DMS153 treated with DMSO at 0.1 percent for 48 hours (cell line): ENCODE measurements around the gene DHX16.

ENCODE experiments used
- DNase-seq: peaks from one replicate; lab custom pipeline; 2025; ENCODE audit not compliant: unreplicated experiment; lab: John Stamatoyannopoulos, UW

The DHX16 gene

DNA sequence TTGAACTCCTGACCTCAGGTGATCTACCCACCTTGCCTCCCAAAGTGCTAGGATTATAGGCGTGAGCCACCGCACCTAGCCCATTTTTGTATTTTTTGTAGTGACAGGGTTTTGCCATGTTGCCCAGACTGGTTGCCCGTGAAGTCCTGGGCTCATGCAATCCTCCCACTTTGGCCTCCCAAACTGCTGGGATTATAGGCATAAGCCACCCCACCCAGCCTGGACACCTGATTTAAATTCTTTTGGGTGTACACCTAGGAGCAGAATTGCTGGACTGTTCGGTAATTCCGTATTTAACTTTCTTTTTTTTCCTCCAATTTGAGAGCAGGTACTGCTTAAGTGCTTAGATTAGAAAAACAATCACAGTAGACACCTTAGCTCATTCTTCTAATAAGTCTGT is 23.6 kb upstream of the DHX16 start:
- DNase-seq: no peak

DNA sequence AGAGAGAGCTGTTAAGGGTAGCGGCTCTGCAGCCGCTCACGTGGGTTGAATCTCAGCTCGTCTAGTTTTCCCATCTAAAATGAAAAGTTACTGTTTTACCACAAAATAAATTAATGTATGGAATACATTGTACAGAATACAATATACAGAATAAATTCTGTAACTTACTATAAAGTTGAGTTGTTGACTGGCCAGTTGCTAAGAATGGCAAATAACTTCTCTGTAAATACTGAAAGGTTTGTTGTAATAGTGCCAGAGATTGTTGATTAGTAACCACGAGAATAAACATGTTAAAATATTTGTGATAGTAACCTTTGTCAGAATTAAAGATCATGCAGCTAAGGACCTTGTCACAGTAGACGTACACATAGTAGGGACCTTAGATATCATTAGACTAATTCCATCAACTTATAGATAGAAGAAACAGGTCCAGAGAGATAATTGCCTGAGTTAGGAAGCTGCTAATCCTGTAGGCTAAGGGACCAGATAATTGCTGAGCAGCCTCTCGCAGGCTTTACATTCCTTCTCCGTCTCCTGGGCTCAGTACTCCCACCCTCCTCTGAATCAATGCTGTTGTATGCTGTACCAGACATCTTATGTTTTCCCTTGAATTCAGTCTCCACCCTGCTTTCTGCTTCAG is 18.5 kb upstream of the DHX16 start:
- peak; percentile 6 for DNase-seq

DNA sequence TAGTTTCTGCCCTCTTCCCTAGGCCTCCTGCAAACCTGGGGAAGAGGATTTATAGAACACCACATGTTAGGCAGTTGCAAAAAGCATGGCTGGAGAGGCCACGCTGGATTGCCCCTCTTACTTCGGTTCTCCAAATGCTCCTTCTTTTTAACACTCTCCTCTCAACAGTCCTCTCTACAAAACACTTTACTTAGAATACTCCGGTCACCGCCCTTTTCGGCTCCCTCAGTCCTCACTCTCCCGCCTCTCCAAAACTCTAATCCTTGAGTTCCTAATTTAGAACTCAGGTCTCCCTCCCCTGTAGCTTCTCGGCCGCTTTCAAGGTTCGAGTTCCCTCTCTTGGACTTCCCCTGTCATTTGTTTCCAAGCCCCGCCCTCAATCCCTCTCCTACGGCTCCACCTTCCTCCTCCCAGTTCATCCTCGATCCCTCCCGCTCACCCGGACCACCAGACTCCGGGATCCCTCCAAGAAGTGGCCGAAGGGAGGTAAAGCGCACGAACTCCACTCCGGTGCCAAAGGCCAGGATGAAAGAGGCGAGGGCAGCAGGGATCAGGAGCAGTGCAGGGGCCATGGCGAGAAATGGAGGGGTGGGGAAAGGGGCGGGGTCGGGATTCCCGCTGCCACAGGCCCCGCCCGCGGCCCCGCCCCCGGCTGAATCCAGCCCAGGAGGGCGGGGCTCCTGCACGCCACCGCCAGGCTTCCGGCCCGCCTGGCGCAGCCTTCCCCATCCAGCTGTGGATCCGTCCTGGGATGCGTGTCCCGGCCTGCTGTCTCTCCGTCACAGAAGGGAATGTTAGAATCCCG is 17.8 kb upstream of the DHX16 start, which contains the start of gene NRM:
TSS of gene NRM (minus strand) at position 582 of the 805 bp plus-strand sequence. CDS start at position 572, 10 bp downstream.
- peak; percentile 74 for DNase-seq

DNA sequence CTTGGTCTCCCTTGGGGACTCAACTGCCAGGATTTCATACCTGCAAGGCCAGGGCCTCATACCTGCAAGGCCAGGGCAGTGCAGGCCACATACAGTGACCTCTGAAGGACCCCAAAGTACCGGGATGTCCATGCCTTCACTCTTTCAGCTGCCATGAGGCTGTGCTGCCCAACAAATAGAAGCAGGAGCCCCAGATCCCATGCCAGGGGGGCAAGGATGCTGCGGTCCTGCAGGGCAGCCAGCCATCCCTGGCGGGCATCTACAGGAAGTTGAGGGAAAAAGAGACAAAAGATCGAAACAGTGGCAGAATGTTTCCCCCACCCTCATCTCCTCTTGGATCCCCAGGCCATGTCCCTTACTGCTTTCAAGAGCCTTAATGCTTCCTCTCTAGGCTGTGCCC is 17.2 kb upstream of the DHX16 start:
- DNase-seq: peak; percentile 2

DNA sequence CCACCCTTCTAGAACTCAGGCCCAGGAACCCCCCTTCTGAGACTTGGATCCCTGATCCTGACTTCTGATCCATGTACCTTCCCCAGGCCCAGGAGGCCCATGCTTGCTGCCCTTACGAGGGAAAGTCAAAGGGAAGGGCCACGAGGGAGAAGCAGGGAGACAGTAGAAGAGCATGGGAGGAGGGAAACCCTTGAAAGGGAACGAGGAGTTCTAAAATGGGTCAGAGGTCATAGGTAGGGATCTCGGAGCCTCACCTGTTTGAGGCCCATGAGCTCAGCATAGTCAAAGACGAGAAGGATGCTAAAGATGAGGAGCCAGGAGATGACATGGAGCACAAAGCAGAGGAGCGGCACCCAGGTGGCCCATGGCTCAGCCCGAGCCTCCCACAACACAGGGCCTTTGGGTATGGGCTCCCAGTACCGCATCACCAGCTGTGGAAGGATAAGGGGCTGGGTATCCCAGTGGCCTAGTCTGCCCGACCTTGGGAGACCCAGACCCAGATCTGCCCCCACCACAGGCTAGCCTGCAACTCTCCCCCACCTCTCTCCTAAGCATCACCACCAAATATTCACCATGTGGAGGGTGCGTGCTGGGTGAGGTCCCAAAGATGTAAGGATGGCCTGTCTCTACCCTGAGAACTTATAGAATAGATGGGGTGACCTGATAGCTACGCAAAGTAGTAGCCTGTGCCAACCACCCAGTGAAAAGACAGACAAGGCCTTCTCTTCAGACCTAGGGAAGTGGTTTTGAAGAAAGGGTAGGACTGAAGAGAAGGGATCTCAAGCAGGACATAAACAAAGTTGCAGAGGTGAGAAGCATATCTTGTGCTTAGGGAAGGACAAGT is 16.4 kb upstream of the DHX16 start:
- no peak for DNase-seq

DNA sequence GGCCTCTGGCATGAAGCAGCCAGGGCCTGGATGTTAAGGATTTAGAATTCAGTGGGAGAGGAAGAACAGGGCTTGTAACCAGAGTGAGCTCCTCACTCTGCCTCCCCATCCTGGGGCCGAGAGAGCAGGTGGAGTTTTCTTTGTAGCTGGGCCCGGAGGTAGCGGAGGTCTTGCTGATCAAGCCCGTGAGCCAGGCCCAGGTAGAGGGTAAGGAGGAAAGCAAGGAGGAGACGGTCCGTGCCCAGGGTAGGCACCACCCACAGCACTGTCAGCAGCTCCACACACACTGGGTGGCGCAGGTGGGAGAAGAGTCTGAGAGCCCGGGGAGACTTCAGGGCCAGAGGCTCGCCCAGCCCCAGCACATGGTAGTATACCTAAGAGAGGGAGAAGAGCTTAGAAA is 15.8 kb upstream of the DHX16 start:
- no peak for DNase-seq

DNA sequence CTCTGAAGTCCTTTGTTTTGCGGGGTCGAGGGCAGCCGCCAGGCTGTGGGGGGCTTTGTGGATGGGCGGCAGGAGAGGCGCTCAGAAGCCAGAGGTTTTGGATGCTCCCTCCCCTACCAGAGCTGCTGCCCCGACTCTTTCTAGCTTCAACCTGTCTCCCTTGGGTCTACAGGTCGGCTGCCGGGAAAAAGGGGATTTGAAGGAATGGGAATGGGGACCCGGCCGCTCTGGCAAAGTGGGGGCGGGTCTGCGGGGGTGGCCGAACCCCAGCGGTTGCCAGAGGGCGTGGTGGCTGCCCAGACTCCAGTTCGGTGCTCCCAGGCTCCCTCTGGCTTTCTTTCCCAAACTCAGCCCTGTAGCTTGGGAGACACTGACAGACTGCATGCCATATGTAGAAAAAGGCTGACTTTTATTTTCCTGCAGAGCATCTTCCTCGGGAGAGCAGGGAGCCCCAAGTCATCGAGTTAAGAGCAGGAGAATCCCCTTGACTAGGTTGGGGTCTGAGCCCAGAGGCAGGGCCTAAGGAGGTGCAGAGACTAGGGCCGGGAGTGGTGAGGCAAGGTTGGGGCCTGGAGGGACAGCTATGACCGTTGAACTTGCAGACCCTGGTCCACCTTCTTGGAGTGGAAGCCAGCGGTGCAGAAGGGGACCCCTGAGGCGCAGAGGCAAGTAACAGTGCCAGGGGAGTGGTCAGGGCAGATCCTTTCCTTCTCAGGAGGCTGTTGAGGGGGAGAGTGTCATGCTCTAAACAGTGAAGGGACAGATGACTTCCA is 15.0 kb upstream of the DHX16 start:
- DNase-seq: no peak

DNA sequence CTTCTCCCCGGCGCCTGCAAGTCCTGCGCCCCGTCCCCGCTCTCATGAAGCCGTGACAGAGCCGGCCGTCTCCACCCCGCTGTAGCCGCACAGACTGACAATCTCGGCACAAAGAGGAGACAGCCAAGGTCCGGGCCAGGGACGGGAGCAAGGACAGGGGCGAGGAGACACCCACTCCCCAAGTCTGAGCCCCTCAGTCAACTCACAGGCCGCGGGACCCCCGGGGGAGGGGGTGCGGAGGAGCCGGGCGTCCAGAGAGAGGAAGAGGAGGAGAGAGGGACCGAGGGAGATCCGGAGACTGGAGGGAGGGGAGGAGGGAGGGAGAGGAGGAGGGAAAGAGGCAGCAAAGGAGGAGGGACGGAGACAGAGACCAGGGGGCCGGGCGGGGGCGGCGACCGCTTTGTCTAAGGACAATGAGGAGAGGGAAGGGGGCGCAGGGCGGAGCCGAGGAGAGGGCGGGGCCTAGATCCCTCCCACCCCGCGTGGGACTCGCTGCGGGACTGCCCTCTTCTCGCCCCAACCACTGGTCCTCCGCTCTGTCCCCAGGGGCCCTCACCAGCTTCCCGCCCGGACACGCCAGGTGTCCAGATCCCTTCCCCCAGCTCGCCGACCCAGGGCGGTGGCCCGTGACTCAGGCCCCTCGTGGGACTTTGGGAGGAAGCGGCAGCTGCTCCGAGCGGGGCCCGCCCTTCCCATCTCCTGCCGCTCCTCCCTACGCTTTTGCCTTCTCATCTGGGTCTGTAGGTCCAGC is 14.3 kb upstream of the DHX16 start:
- peak; percentile 88 for DNase-seq

DNA sequence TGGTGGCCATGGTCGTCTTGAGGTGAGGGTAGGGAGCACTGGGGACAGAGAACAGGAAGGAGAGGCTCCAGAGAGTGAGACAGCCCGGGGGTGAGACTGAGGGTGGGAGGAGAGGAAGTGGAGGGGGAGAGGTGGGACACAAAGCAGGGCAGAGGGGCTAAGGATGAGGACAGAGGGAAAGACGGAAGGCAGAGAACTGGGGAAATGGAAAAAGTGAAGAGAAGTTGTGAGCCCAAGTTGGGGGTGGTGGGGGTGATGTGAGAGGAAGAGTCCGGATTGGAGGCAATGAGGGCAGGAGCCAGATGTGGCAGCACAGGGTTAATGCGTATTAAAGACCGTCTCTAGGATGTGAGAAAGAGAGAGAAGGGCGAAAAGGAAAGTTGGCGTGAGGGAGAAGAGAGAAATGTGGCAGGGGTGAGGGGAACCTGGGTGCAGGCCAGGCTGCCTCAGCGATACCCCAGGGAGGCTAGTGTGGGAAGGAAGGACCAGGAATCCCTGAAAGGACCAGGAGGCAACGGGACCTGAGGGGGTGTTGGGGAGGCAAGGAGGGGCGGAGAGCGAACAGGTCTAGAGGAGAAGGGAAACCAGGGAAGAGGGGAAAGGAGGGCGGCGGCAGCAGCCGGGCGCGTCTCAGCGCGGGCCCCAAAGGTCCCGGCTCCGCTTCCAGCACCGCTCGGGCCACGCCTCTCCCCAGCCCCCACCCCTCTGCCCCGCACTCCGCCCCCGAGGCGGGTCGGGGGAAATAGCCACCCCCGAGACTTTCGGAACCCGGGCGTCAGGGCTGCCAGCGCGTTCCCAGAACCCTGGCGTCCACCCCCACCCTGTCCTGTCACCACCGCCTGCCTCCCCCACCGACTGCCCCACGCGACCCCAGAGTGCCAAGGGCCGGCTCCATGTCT is 13.5 kb upstream of the DHX16 start, which contains the start of gene PPP1R18:
TSS of gene PPP1R18 (minus strand) at position 637 of the 899 bp plus-strand sequence. CDS start at position 10, 627 bp downstream.
- peak; percentile 7 for DNase-seq

DNA sequence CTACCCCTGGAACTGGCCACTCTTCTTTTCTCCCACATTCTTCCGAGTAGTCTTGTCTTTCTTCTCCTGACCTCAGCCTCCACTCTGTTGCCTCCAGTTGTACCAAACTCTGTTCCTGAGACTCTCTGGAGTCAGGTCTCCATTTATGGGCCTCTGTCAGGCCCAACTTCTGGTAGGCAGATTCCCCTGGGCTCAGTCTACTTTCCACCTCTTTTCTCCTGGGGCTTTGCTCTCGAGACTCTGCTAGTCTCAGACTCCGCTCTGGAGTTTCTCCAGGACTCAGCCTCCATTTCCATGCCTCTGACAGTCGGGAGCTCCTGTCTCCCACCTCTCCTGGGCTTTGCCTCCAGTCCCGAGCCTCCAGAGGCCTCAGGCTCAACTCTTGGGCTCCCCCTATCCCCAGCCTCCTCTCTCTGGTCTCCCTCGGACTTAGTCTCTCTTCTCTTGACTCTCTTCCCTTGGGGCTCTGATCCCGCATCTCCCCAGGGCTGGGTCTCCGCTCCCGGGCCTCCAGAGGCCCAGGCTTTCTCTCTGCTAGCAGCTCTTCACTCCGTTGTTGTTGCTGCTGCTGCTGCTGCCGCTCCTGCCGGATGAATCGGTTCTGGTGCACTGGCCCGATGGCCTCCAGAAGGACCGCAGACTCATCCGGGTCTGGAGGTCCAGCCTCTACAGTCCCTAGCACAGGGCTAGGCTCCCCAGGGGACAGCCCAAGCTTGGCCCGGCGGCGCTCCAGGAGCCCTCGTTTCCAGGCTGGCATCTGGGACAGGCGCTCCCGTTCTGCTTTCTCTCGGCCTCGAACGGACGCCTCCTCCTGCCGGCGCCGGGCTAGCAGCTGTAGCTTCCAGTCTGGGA is 12.6 kb upstream of the DHX16 start:
- DNase-seq: no peak

DNA sequence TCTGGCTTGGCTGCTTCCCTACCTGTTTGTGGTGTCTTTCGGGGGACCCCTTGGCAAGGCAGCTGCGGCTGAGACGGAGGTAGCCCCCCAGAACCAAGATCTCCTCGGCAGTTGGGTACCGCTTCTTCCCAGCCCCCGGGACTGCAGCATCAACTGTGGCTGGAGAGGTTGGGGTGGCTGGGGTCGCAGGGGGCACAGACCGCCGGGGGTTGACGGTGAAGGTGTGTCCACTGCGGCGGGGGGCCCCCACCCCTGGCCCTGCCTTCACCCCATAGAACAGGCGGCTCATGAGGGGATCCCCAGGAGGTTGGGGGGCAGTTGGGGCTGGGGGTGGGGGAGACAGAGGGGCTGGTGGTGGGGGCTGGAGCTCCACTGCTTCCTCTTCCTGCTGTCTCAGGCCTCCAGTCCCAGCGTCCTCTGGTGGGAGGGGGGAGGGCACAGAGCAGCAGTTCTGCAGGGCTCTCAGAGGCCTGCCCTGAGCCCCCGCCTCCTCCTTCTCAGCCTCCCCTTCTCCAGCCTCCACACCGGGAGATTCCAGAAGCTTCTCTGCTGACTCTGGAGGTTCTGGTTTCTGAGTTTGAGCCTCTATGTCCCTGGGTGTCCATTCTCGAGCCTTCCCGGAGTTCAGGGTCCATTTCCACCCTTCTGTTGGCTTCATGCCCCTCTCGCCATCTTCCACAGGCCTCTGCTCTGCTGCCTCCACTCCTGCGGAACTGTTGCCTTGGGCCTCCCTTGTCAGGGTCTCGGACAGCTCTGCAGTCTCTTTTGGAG is 11.8 kb upstream of the DHX16 start:
- no peak for DNase-seq

DNA sequence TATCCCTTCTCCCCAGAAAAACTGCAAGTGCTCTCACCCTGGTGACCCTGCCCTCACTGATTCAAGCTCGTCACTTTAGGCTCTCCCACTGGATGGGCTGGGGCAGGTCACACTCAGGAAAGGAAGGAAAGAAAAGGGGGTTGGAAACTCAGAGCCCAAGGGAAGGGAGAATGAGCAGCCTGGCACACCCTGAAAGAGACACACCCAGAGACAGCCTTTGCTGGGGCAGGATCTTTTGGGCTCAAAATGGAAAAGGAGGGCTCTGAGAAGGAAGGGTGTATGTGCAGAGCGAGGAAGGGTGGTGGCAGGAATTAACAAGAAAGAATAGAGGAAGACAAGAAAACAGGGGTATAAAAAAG is 11.2 kb upstream of the DHX16 start:
- DNase-seq: no peak

DNA sequence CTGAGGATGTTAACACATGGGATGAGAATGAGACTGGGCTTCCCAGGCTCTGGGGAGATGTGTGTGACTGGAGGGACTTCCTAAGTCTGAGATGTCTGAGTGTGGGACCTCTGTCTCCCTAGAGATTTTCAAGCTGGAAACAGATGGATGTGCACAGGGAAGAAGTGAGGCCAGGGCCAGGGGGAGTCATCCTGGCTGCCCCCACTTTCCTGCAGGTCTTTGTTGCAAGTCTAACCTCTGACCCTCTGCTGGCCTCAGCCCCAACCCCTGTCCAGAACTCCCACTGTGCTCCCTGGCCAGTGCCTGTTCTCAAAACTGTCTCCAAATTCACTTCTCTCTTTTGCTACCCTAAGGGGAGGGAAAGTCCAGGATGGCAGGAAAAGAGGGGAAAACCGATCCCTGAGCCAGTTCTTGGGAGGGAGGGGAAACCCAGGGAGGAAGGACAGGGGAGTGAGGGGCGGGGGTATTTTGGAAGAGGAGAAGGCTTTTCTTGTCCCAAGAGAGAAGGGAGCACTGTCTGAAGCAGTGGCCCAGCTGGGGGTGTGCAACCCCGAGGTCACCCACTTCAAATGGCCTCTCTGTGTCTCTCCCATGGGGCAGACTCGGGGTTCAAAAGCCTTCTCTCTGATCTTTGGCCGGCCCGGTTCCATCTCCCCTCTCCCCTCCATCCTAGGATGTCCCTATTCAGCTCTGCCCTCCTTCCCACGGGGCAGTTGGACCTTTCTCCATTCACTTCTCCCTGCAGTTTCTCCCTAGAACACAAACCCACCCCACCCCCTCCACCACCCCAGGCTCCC is 10.6 kb upstream of the DHX16 start:
- DNase-seq: no peak

DNA sequence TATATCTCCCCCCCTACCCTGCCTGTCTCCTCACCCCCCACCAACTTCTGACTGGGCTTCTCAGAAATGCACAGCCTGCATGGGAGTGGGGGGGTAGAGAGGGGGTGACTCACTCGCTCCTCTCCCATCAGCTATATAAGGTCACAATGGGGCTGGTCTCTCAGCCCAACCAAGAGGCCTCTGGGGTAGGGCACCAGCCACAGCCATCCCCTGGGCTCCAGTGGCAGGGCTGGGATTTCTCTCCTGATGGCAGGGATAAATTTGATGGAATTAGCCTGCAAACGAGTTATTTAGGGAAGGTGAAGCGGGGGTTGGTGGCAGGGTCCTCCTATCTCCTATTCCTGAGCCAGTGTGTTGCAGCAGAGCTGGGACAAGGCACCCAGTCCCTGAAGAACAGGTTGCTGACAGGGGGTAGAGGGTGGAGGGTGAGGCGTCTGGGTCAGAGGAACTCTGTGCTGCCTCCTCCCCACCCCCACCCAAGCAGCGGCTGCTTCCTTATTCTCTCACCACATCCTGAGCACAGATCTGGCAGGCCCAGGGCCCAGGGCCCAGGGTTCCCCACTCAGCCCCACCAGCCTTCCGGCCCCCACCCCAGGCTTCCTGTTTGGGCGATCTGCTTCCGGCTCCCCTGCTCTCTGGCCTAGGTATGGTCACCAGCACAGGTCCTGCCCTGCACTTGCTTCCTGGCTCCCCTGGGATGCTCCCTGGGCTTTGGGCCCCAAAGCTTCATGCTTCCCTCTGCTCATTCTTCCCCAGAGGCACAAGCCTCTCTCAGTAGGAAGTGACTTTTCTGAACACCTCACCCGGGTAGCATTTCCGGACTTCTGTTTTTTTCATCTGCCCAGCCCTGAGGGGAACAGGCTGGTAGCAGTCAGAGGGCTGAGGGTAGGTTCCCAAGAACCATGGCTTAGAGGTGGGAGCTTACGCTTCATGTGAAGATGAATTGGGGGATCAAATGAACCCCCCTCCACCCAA is 9.6 kb upstream of the DHX16 start:
- DNase-seq: no peak

DNA sequence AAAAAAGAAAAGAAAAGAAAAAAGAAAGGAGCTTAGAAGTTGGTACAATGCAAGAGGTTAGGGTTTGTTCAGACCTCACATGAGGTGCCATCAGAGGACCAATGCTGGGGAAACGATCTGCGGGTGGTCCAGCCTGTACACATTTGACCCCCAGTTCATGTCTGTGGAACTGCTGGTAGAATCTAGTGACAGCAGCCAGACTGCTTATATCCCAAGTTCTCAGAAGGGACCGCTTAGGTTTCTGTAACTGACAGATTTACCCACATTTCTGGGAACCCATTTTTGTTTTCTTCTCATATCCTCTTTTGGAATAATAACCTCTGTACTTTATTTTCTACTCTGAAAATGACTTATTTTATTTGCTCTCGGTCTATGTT is 8.9 kb upstream of the DHX16 start:
- no peak for DNase-seq
